Activated naive CD8-positive, alpha-beta T cell treated with anti-CD3 and anti-CD28 coated beads, Interleukin-2, amount 50 U/mL, for 24 hours (primary cell): ENCODE data around the gene MRPL55.

Source experiments
- ATAC-seq: fragments of 150-1000 bp; cut with Tn5 transposase; one replicate; pipeline ENCODE4 v1.10.0; 2021
- DNase-seq: peaks from one replicate; pipeline ENCODE4 v3.0.0; 2021
- H3K27ac Mint-ChIP-seq: one replicate; pipeline ENCODE4 v1.8.0; 2021; ENCODE audit warnings: mild to moderate bottlenecking, mixed read lengths
- H3K27me3 Mint-ChIP-seq: one replicate; pipeline ENCODE4 v1.8.0; 2021; ENCODE audit warnings: mixed read lengths
- H3K36me3 Mint-ChIP-seq: one replicate; pipeline ENCODE4 v1.8.0; 2021; ENCODE audit warnings: low read depth, mixed read lengths
- H3K4me1 Mint-ChIP-seq: one replicate; pipeline ENCODE4 v1.8.0; 2021; ENCODE audit warnings: mixed read lengths
- H3K4me3 Mint-ChIP-seq: one replicate; pipeline ENCODE4 v1.8.0; 2021; ENCODE audit warnings: mild to moderate bottlenecking, moderate library complexity, mixed read lengths
- H3K9me3 Mint-ChIP-seq: one replicate; pipeline ENCODE4 v1.8.0; 2021; ENCODE audit warnings: mixed read lengths

MRPL55 gene

GRCh38 chr1:228061411-228062084, 47.6 kb downstream of the MRPL55 start:
- H3K27me3 Mint-ChIP-seq = peaks cover 32% of the 10 kb centered on the region
- ATAC-seq (no peak), DNase-seq (no peak)
- no peak overlapping the region for H3K4me3 Mint-ChIP-seq
- H3K4me1 Mint-ChIP-seq = no peaks in the 10 kb centered on the region
- H3K27ac Mint-ChIP-seq = no peak overlapping the region
- no peaks in the 10 kb centered on the region for H3K9me3 Mint-ChIP-seq
- no peaks in the 10 kb centered on the region for H3K36me3 Mint-ChIP-seq

GRCh38 chr1:228060458-228061190, 48.5 kb downstream of the MRPL55 start:
- no peaks in the 10 kb centered on the region for H3K9me3 Mint-ChIP-seq
- no peak overlapping the region for H3K4me3 Mint-ChIP-seq
- ATAC-seq = no peak
- H3K4me1 Mint-ChIP-seq = no peaks in the 10 kb centered on the region
- no peak overlapping the region for H3K27ac Mint-ChIP-seq
- H3K27me3 Mint-ChIP-seq = peaks cover 33% of the 10 kb centered on the region
- DNase-seq = no peak
- no peaks in the 10 kb centered on the region for H3K36me3 Mint-ChIP-seq

- no peak overlapping the region for H3K27ac Mint-ChIP-seq
- H3K4me1 Mint-ChIP-seq = no peaks in the 10 kb centered on the region
- no peaks in the 10 kb centered on the region for H3K9me3 Mint-ChIP-seq
- H3K36me3 Mint-ChIP-seq = no peaks in the 10 kb centered on the region
- peaks cover 33% of the 10 kb centered on the region for H3K27me3 Mint-ChIP-seq
- ATAC-seq (peak; percentile 47), DNase-seq (peak; percentile 78)
- peak overlapping the region; percentile 29 for H3K4me3 Mint-ChIP-seq
Observed at GRCh38 chr1:228059634-228060457, 49.3 kb downstream of the MRPL55 start.

- no peaks in the 10 kb centered on the region for H3K9me3 Mint-ChIP-seq
- peaks cover 33% of the 10 kb centered on the region for H3K27me3 Mint-ChIP-seq
- peak overlapping the region; percentile 29 for H3K4me3 Mint-ChIP-seq
- peak; percentile 18 for ATAC-seq
- H3K36me3 Mint-ChIP-seq = no peaks in the 10 kb centered on the region
- peak; percentile 43 for DNase-seq
- no peaks in the 10 kb centered on the region for H3K4me1 Mint-ChIP-seq
- no peak overlapping the region for H3K27ac Mint-ChIP-seq
Observed at GRCh38 chr1:228058949-228059633, 50.0 kb downstream of the MRPL55 start.

DNA sequence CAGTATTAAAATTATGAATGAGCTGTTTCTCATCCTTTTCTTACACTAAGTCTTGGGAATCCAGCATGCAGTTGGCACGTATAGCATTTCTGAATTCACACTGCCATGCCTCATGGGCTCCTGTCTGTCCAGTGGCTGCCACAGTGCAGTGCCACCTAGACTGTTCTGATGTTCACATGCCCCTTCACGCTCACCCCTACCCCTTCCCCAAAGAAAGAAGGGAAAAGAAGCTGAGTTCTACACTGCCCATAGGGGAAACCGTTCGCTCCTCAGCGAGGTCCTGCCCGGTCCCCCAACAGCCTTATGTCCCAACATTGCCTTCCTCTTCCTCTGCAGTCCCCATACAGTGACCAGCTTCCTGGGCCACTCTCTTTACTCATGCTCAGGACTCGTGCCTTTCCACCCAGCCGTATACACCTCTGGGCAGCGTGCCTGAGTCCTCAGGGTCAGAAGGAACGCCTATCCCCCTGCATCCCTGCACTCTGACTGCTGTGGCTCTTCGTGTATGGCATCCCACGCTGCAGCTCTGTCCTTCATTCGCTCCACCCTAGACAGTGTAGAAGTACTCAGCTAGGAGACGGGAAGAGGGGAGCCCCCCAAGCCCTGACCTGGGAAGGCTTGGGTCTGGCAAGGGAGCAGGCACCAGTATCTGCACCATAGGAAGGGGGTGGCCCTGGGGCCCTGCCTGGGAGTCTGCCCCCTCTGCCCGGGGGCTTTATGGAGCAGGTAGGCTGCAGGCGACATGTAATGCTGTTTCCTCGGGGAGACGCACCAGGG, 50.7 kb downstream of the MRPL55 start:
- Mint-ChIP-seq H3K27me3 (peaks cover 38% of the 10 kb centered on the region), H3K4me1 (no peaks in the 10 kb centered on the region), H3K27ac (no peak overlapping the region), H3K9me3 (no peaks in the 10 kb centered on the region), H3K36me3 (no peaks in the 10 kb centered on the region), H3K4me3 (no peak overlapping the region)
- ATAC-seq (no peak), DNase-seq (no peak)
